H9 (cell line): ENCODE results near the gene SPCS3. TPM values are rescaled to one million over a fixed set of nuclear protein-coding genes. Genes with fewer than 3 reads are reported as not detected.
"Not testable (repeated sequence)": the region's sequence is repeated elsewhere in the genome, so short reads cannot be mapped to it uniquely, and the experiment has no call there.

Experiments used
- DNase-seq: peaks from one replicate; pipeline ENCODE4 v3.0.0-alpha.2; 2017
- H2AFZ ChIP-seq: one replicate; pipeline ENCODE4 v1.6.1; 2013; ENCODE audit warnings: mild to moderate bottlenecking, low read length, control low read depth, moderate library complexity
- H2AK5ac ChIP-seq: 2 replicates; pipeline ENCODE4 v1.6.1; 2013; ENCODE audit warnings: low read length, control low read depth, mixed read lengths; ENCODE audit not compliant: insufficient read length
- H2BK120ac ChIP-seq: one replicate; pipeline ENCODE4 v1.6.1; 2013; ENCODE audit warnings: low read depth, mild to moderate bottlenecking, low read length, control low read depth, inconsistent platforms; ENCODE audit not compliant: poor library complexity, severe bottlenecking
- H2BK12ac ChIP-seq: 2 replicates; pipeline ENCODE4 v1.6.1; 2013; ENCODE audit warnings: low read length, control low read depth, mixed read lengths, low read depth; ENCODE audit not compliant: insufficient read length
- H2BK15ac ChIP-seq: 2 replicates; pipeline ENCODE4 v1.6.1; 2013; ENCODE audit warnings: low read depth, low read length, control low read depth
- H2BK20ac ChIP-seq: one replicate; pipeline ENCODE4 v1.6.1; 2013; ENCODE audit warnings: low read depth, mild to moderate bottlenecking, low read length, control low read depth, inconsistent platforms; ENCODE audit not compliant: poor library complexity, severe bottlenecking
- H2BK5ac ChIP-seq: 2 replicates; pipeline ENCODE4 v1.6.1; 2013; ENCODE audit warnings: low read length, control low read depth, mixed read lengths; ENCODE audit not compliant: insufficient read length
- H3K14ac ChIP-seq: 2 replicates; pipeline ENCODE4 v1.6.1; 2013; ENCODE audit warnings: low read length, control low read depth; ENCODE audit not compliant: insufficient read depth
- H3K18ac ChIP-seq: 2 replicates; pipeline ENCODE4 v1.6.1; 2013; ENCODE audit warnings: low read depth, mild to moderate bottlenecking, mixed read lengths, low read length, control low read depth; ENCODE audit not compliant: insufficient read length
- H3K23ac ChIP-seq: 2 replicates; pipeline ENCODE4 v1.6.1; 2013; ENCODE audit warnings: low read length, control low read depth, mixed read lengths, low read depth; ENCODE audit not compliant: insufficient read length
- H3K23me2 ChIP-seq: 2 replicates; pipeline ENCODE4 v1.6.1; 2013; ENCODE audit warnings: low read depth, mild to moderate bottlenecking, mixed read lengths, low read length, control low read depth; ENCODE audit not compliant: insufficient read length, poor library complexity, severe bottlenecking
- H3K27ac ChIP-seq: 2 replicates; pipeline ENCODE4 v1.5.1; 2013; ENCODE audit warnings: low read length, control low read depth, mixed read lengths, low read depth; ENCODE audit not compliant: insufficient read length
- H3K27me3 ChIP-seq: 2 replicates; pipeline ENCODE4 v1.6.1; 2013; ENCODE audit warnings: low read length, control low read depth, inconsistent platforms; ENCODE audit not compliant: insufficient read depth
- H3K4ac ChIP-seq: 2 replicates; pipeline ENCODE4 v1.6.1; 2013; ENCODE audit warnings: low read depth, mild to moderate bottlenecking, control low read depth, inconsistent platforms, low read length, moderate library complexity
- H3K4me1 ChIP-seq: 2 replicates; pipeline ENCODE4 v1.6.1; 2013; ENCODE audit warnings: low read length, control low read depth, inconsistent platforms; ENCODE audit not compliant: insufficient read depth
- H3K4me2 ChIP-seq: 2 replicates; pipeline ENCODE4 v1.6.1; 2013; ENCODE audit warnings: low read length, control low read depth, mixed read lengths; ENCODE audit not compliant: insufficient read length, insufficient read depth
- H3K56ac ChIP-seq: 2 replicates; pipeline ENCODE4 v1.6.1; 2013; ENCODE audit warnings: low read depth, mild to moderate bottlenecking, mixed read lengths, low read length, control low read depth; ENCODE audit not compliant: insufficient read length
- H3K79me1 ChIP-seq: 2 replicates; pipeline ENCODE4 v1.6.1; 2013; ENCODE audit warnings: low read depth, mild to moderate bottlenecking, moderate library complexity, low read length, control low read depth, inconsistent platforms; ENCODE audit not compliant: insufficient read depth, poor library complexity, severe bottlenecking
- H3K79me2 ChIP-seq: 2 replicates; pipeline ENCODE4 v1.6.1; 2013; ENCODE audit warnings: low read length, control low read depth, inconsistent platforms; ENCODE audit not compliant: insufficient read depth
- H3K9ac ChIP-seq: 2 replicates; pipeline ENCODE4 v1.6.1; 2013; ENCODE audit warnings: low read length, control low read depth, mixed read lengths; ENCODE audit not compliant: insufficient read length; ENCODE audit errors: extremely low read depth
- H3K9me3 ChIP-seq: one replicate; pipeline ENCODE4 v1.6.1; 2013; ENCODE audit warnings: low read depth, low read length, inconsistent platforms; ENCODE audit not compliant: control insufficient read depth
- H3T11ph ChIP-seq: one replicate; pipeline ENCODE4 v1.6.1; 2013; ENCODE audit warnings: mild to moderate bottlenecking, low read length, control low read depth, inconsistent platforms
- H4K20me1 ChIP-seq: one replicate; pipeline ENCODE4 v1.6.1; 2013; ENCODE audit not compliant: control insufficient read depth, insufficient read length, insufficient read depth
- H4K5ac ChIP-seq: 2 replicates; pipeline ENCODE4 v1.6.1; 2013; ENCODE audit warnings: low read depth, mild to moderate bottlenecking, mixed read lengths, low read length, control low read depth; ENCODE audit not compliant: insufficient read length
- H4K8ac ChIP-seq: replicated peaks from 2 replicates; pipeline ENCODE4 v1.6.1; 2013; ENCODE audit warnings: low read length, control low read depth, mixed read lengths, low read depth; ENCODE audit not compliant: insufficient read length
- H4K91ac ChIP-seq: 2 replicates; pipeline ENCODE4 v1.6.1; 2013; ENCODE audit warnings: low read depth, mild to moderate bottlenecking, moderate library complexity, mixed read lengths, low read length, control low read depth; ENCODE audit not compliant: insufficient read length
- H3K27ac Mint-ChIP-seq, 3 experiments: 2 replicates in 2 of 3; 3 replicates in 1 of 3; pipeline ENCODE4 v1.8.0; 2020 to 2021; ENCODE audit warnings: mixed read lengths in 3 of 3, mild to moderate bottlenecking in 1 of 3, moderate library complexity in 1 of 3
- H3K27me3 Mint-ChIP-seq: 2 replicates; pipeline ENCODE4 v1.8.0; 2021; ENCODE audit warnings: low read depth, mild to moderate bottlenecking, moderate library complexity, mixed read lengths
- H3K36me3 Mint-ChIP-seq, 3 experiments: 2 replicates in 2 of 3; 3 replicates in 1 of 3; pipeline ENCODE4 v1.8.0; 2020 to 2021; ENCODE audit warnings: low read depth in 3 of 3, mixed read lengths in 3 of 3; ENCODE audit not compliant: insufficient read depth in 1 of 3
- H3K4me1 Mint-ChIP-seq, 2 experiments: 2 replicates each; pipeline ENCODE4 v1.8.0; 2020; ENCODE audit warnings: mixed read lengths in 2 of 2
- H3K4me3 Mint-ChIP-seq, 2 experiments: 2 replicates in 1 of 2; 3 replicates in 1 of 2; pipeline ENCODE4 v1.8.0; 2020 to 2021; ENCODE audit warnings: mild to moderate bottlenecking in 2 of 2, mixed read lengths in 2 of 2, moderate library complexity in 1 of 2
- H3K9me3 Mint-ChIP-seq, 2 experiments: 2 replicates in 1 of 2; 3 replicates in 1 of 2; pipeline ENCODE4 v1.8.0; 2020; ENCODE audit warnings: mild to moderate bottlenecking in 2 of 2, mixed read lengths in 2 of 2, moderate library complexity in 1 of 2
- CTCF ChIP-seq: fragments of 200-600 bp; sonication (generic); conservative IDR thresholded peaks from 3 replicates; pipeline ENCODE4 v1.8.0; 2021; ENCODE audit warnings: antibody characterized with exemption, mild to moderate bottlenecking
- WGBS: extraction: QIAGEN DNeasy Blood & Tissue Kit; methylation state at CpG from one replicate; pipeline ENCODE4 v1.1.7; 2013; ENCODE audit warnings: missing lambda C conversion rate, low lambda C conversion rate, mixed read lengths; ENCODE audit not compliant: insufficient read length; ENCODE audit errors: extremely low coverage; 5-methylcytosine and 5-hydroxymethylcytosine counted together
- total RNA-seq: library from RNA; stranded (reverse); gene quantifications from 2 replicates; pipeline ENCODE4 v1.2.1, GENCODE V29; 2021

Gene SPCS3
- total RNA-seq, 1 experiment from 2014 or later: 113 TPM

- H3K4me1 Mint-ChIP-seq: peaks cover 9% of the 10 kb centered on the region in 2 experiments
- Histone ChIP-seq H3T11ph (no peak overlapping the region), H3K14ac (no peak overlapping the region; the same call in 1 of the 2 replicates), H3K23me2 (no peaks in the 10 kb centered on the region), H4K91ac (no peak overlapping the region), H2BK15ac (no peak overlapping the region), H3K79me1 (no peaks in the 10 kb centered on the region), H3K79me2 (no peaks in the 10 kb centered on the region), H3K9me3 (peaks cover 8% of the 10 kb centered on the region), H2BK20ac (no peak overlapping the region), H2BK12ac (no peak overlapping the region), H2BK5ac (no peak overlapping the region), H4K5ac (no peak overlapping the region), H3K27me3 (no peaks in the 10 kb centered on the region), H3K4me2 (no peak overlapping the region), H4K8ac (no peak overlapping the region), H2BK120ac (no peak overlapping the region), H3K18ac (no peak overlapping the region), H4K20me1 (no peaks in the 10 kb centered on the region), H3K4me1 (no peaks in the 10 kb centered on the region), H2AK5ac (no peak overlapping the region), H3K4ac (no peak overlapping the region), H3K23ac (no peak overlapping the region), H3K56ac (no peak overlapping the region), H2AFZ (no peak overlapping the region), H3K27ac (no peak overlapping the region), H3K9ac (no peak overlapping the region)
- no peak overlapping the region for H3K27ac Mint-ChIP-seq
- H3K36me3 Mint-ChIP-seq: peaks cover 17 to 32% (median 18%) of the 10 kb centered on the region in 3 experiments
- peaks cover 28 to 35% of the 10 kb centered on the region in 2 experiments for H3K9me3 Mint-ChIP-seq
- TF ChIP-seq CTCF: no peak
- DNase-seq: no peak
- H3K4me3 Mint-ChIP-seq: no peak overlapping the region
- WGBS: no CpG with 5 or more reads among the region's 2 CpGs
- H3K27me3 Mint-ChIP-seq: no peaks in the 10 kb centered on the region
Observed at GRCh38 chr4:176343286-176343685, 23.5 kb downstream of the SPCS3 start.

DNA sequence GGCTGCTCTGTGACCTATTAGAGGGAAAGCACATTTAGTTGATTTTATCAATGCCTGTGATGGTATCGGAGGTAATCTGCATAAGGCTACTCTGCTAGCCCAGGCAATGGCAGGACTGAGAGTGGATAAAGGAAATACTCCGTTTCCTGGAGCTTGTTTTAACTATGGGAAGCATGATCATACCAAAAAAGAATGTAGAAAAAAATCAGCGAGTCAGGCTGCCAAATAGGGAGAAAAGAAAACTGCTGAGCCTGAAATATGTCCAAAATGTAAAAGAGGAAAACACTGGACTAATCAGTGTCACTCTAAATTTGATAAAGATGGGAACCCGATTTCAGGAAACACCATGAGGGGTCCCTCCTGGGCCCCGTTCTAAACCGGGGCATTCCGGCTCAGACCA is 25.6 kb downstream of the SPCS3 start:
- not testable (repeated sequence) for H4K8ac ChIP-seq, H3K9me3 ChIP-seq, H3K79me1 ChIP-seq

More for the DNA sequence above, 25.6 kb downstream of the SPCS3 start:
- not testable (repeated sequence) for H3K18ac ChIP-seq, H3K4me1 ChIP-seq, H2BK15ac ChIP-seq, H2BK5ac ChIP-seq, H2BK20ac ChIP-seq, H3K4me2 ChIP-seq, H3K14ac ChIP-seq, H3K9ac ChIP-seq, H4K20me1 ChIP-seq, H3K4me3 Mint-ChIP-seq, H3K27ac ChIP-seq, H2AFZ ChIP-seq, H3K23ac ChIP-seq, H3T11ph ChIP-seq, H4K5ac ChIP-seq, H3K56ac ChIP-seq, DNase-seq, H2BK12ac ChIP-seq, H3K23me2 ChIP-seq, H3K79me2 ChIP-seq, H3K4ac ChIP-seq, H4K91ac ChIP-seq, H3K27ac Mint-ChIP-seq, H3K27me3 ChIP-seq, H3K4me1 Mint-ChIP-seq, H3K27me3 Mint-ChIP-seq, H2AK5ac ChIP-seq, H2BK120ac ChIP-seq
- WGBS: no CpG with 5 or more reads among the region's 7 CpGs
- Mint-ChIP-seq H3K36me3 (peaks cover 24 to 50% (median 28%) of the 10 kb centered on the region in 3 experiments), H3K9me3 (peaks cover 31 to 52% of the 10 kb centered on the region in 2 experiments)
